NCI-H1930 (cell line): ENCODE results near the gene TSPOAP1.

ENCODE experiments used
- DNase-seq, 2 experiments: peaks; one replicate each; lab custom pipeline; 2025; lab: John Stamatoyannopoulos, UW

TSPOAP1 gene

GRCh38 chr17:58339755-58340404 is 11.3 kb upstream of the TSPOAP1 start:
- no peak for DNase-seq

- no peak for DNase-seq
Measured at GRCh38 chr17:58338841-58339754, 10.5 kb upstream of the TSPOAP1 start.

GRCh38 chr17:58338454-58338840 is 9.9 kb upstream of the TSPOAP1 start:
- no peak for DNase-seq

GRCh38 chr17:58337600-58338453 is 9.2 kb upstream of the TSPOAP1 start:
- no peak for DNase-seq

GRCh38 chr17:58337210-58337599 is 8.6 kb upstream of the TSPOAP1 start:
- no peak for DNase-seq

GRCh38 chr17:58336456-58337209 is 8.0 kb upstream of the TSPOAP1 start:
- no peak for DNase-seq

- DNase-seq: no peak
Measured at GRCh38 chr17:58335779-58336455, 7.3 kb upstream of the TSPOAP1 start.

- no peak for DNase-seq
Measured at GRCh38 chr17:58335061-58335731, 6.6 kb upstream of the TSPOAP1 start.

GRCh38 chr17:58334661-58335060 is 6.1 kb upstream of the TSPOAP1 start:
- no peak for DNase-seq

GRCh38 chr17:58334256-58334655 is 5.7 kb upstream of the TSPOAP1 start:
- DNase-seq: no peak

GRCh38 chr17:58333736-58334207 is 5.2 kb upstream of the TSPOAP1 start:
- DNase-seq: no peak

- DNase-seq: no peak
Measured at GRCh38 chr17:58332778-58333735, 4.5 kb upstream of the TSPOAP1 start.

- no peak for DNase-seq
Measured at GRCh38 chr17:58331815-58332777, 3.5 kb upstream of the TSPOAP1 start.

GRCh38 chr17:58330997-58331814 is 2.6 kb upstream of the TSPOAP1 start:
- no peak for DNase-seq

GRCh38 chr17:58330538-58330996 is 2.0 kb upstream of the TSPOAP1 start:
- no peak for DNase-seq

- DNase-seq: no peak
Measured at GRCh38 chr17:58329810-58330537, 1.4 kb upstream of the TSPOAP1 start.
